Sciatic nerve (tissue), 2 donors: ENCODE data around the gene PLRG1. TPM values are rescaled to one million over a fixed set of nuclear protein-coding genes. Genes with fewer than 3 reads are reported as not detected.
"Not testable (repeated sequence)": the region's sequence is repeated elsewhere in the genome, so short reads cannot be mapped to it uniquely, and the experiment has no call there.

Source experiments
- ATAC-seq: fragments of 200-7000 bp; cut with Tn5 transposase; one replicate; pipeline ENCODE4 v1.9.1; 2020; ENCODE audit warnings: mild to moderate bottlenecking, moderate library complexity
- DNase-seq: peaks from one replicate; pipeline ENCODE4 v3.0.0-alpha.2; 2020; ENCODE audit warnings: low spot score
- intact Hi-C: fragments of 100-400 bp; cut with DNase I; formaldehyde crosslinking; loops from one replicate; pipeline ENCODE4 v1.14.2; 2022
- total RNA-seq: library from RNA; stranded (reverse); fragmentation: NEBNext Ultra II Directional; extraction: Animal tissue kit (Norgen Biotek cat#: 25700); gene quantifications from one replicate; pipeline ENCODE4 v1.2.1, GENCODE V29; 2021
- donor health status: DM: no; HTN: no; CAD: no.
- donor health status: DM: no; HTN: no; CAD: no.

The PLRG1 gene
- total RNA-seq = 68.3 TPM

DNA sequence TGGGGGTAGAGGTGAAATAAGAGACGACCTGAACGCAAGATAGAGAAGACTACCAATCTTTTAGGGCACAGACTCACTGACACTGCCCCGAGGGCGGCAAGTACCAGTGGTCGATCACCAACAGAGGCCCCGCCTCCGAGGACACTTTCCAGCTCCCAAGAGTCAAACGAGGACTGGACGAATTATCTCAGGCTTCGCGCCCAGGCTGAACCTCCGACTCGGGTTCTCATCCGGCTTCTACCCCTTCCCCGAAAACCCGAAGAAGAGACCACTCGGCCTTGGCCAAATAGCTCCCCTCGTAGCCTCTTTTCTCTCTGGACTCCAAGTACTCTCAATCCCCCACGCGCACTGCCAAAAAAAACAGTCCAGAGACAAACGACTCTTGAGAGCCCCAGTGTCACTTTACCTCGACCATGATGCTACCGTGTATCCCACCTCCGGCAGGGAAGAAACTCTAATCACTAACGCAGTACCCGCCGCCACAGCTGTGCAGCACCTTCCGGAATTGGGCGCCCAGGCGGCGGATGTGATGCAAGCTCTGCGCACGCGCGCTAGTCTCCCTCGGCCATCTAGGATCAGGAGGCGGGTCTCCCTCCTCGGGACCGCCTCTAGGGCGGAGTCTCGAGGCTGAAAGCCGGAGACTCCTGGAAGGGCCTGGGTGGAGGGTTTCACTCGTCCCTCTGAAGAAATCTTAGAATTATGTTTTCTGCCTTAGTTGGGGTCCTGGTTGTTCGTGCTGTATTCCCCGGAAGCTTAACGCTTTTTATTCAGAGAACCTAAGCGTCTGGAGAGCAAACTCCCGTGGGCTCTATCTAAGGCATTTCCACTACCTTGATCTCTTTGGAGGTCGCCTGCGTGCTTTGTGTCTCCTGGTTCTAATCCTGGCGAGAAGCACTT, at the start of gene PLRG1:
Gene PLRG1, minus strand, starts transcription at position 507 of the 897 bp plus-strand sequence. Its CDS starts 92 bp downstream, at position 415.
- DNase-seq = peak; percentile 98
- ATAC-seq = peak; percentile 100
- intact Hi-C loops = no loop called here

DNA sequence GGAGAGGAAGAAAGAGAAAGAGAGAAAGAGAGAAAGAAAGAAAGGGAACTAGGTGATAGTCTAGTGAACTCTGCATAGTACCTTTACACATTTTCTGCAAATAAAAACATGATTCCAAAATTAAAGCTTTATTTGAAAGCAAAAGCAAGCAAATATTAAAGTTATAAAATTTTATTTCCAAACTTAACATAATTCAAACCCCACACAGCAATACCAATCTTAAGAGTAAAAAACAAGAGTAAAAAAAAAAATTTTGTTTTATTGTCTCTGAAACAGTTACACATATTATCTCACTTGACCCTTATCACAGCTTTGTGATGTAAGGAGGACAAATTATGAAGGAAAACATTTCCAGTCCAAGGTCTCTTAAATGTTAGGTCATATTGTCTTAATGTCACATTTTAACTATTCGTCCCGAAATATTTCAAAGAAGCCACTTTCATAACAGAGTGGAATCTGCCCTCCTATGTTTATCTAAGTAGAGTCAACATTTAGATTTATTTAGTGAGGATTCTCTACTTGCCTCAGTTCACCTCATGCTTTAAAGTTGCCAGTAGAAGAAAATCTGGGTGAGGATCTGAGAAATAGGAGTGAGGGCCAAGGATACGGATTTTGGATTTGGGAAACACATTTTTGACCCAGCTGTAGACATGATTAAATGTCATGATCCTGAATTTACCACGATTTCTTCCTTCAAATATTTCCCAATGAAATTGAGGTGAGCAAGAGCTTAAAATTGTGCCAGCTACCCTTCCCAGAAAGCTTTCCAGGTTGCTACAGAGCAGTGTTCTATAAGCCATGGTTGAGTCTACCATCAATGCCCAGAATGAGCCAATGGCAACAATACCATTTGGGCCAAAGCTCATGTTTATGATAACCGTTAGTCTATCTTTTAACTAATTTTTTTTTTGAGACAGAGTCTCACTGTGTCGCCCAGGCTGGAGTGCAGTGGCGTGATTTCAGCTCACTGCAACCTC, 47.9 kb upstream of the PLRG1 start:
- DNase-seq = no peak
- ATAC-seq = no peak
- intact Hi-C loops = loop anchor here (5.0 kb wide), 1 partner anchor 1189 kb away; no protein-coding TSS in a partner anchor

DNA sequence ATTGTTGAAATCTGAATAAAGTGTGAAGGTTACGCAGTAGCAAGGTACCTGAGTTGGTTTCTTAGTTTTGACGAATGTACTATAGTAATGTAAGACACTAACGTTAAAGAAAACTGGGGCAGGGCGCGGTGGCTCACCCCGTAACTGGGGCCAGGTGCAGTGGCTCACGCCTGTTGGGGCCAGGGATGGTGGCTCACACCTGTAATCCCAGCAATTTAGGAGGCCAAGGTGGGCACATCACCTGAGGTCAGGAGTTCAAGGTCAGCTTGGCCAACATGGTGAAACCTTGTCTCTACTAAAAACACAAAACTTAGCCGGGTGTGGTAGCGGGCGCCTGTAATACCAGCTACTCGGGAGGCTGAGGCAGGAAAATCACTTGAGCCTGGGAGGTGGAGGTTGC, 47.1 kb upstream of the PLRG1 start:
- not testable (repeated sequence) for DNase-seq, ATAC-seq
- intact Hi-C loops = loop anchor here (5.0 kb wide), 1 partner anchor 1190 kb away; no protein-coding TSS in a partner anchor

DNA sequence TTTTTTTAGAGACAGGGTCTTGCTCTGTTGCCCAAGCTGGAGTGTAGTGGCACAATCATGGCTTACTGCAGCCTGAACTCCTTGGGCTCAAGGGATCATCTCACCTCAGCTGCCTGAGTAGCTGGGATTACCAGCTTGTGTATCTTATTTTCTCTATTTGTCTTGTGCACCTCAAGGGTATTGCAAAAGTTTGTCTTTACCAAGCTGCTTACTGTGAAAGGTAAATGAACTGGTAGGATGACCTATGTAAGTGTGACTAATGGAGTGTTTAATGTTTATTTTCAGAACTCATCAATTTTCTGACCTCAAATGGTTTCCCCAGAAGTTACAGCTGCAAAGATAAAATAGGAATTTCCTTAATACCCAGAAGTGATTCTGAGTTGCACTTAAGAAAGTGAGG, 45.6 kb upstream of the PLRG1 start:
- intact Hi-C loops = loop anchor here (5.0 kb wide), 1 partner anchor 1191 kb away; no protein-coding TSS in a partner anchor
- ATAC-seq (no peak), DNase-seq (no peak)

DNA sequence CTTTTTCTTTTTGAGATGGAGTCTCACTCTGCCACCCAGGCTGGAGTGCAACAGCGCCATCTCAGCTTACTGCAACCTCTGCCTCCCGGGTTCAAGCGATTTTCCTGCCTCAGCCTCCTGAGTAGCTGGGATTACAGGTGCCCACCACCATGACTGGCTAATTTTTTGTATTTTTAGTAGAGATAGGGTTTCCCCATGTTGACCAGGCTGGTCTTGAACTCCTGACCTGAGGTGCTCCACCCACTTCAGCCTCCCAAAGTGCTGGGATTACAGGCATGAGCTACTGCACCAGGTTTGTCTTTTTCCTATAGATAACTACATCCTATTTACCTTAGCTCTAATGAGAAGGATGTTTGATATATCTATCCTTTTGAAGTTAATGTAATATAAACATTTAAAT, 44.1 kb upstream of the PLRG1 start:
- DNase-seq, intact Hi-C loops, ATAC-seq: not testable (repeated sequence)

DNA sequence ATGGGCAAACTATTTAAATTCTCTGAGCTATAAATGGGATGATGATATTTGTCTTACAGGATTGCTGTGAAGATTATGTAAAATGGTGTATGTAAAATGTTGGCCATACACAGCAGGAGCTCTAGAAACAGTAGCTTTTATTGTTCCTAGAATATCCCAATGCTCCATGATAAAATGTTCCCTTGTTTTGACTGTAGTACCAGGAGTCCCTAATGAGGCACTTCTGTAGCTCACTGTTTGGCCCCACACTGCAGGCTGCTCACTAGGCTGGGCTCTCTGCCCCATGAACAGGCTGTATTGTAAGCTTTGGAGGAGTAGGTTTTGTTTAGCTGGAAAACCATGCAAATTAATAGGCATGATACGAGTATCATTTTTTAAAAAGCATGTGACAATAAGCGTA, 43.7 kb upstream of the PLRG1 start:
- DNase-seq (no peak), ATAC-seq (peak; percentile 13)
- intact Hi-C loops = no loop called here

DNA sequence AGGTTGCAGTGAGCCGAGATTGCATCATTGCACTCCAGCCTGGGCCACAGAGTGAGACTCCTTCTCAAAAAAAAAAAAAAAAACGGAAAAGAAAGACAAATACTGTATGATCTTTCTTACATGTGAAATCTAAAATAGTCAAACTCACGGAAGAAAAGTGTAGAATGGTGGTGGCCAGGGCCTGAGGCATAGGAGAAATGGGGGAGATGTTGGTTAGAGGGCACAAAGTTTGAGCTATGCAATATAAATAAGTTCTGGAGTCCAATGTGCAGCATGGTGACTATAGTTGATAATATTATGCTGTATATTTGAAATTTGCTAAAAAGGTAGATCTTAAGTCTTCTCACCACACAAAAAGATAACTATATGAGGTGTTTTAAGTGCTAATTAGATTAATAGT, 41.7 kb upstream of the PLRG1 start:
- no peak for DNase-seq
- ATAC-seq = no peak
- intact Hi-C loops = no loop called here

DNA sequence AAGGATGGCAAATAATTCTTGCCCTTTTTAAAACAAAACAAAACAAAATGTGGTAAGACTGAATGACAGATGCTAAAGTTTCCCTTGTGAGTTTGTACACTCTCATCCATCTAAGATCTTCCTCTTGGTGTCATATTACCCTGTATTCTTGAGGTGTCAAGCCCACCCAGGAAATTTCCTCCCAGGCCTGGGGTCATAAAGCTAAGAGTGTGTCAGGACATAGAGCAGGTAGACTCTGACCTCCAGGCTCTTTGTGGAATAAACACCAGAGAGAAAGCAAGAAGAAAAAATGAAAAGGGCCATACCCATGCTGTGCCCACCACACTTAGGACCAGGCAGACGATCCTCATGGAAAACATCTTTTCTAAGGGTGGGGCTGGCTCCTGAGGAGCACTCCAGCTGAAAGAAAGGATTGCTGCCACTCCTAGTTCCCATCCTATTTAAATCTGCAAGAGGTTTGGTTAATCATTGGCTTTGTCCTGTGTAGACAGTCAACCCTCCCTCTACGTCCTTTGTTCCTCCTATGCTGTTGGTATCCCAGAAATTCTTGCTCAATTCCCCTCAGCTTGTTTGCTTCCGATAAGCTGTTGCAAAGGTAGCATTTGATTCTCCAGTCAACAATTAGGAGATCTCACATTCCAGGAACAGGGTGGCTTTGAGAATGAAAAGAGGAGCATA, 40.3 kb upstream of the PLRG1 start, which contains the start of gene FGA:
Gene FGA, minus strand, starts transcription at position 414 of the 678 bp plus-strand sequence. Its CDS starts 55 bp downstream, at position 359.
- DNase-seq (no peak), ATAC-seq (no peak)
- intact Hi-C loops = no loop called here

DNA sequence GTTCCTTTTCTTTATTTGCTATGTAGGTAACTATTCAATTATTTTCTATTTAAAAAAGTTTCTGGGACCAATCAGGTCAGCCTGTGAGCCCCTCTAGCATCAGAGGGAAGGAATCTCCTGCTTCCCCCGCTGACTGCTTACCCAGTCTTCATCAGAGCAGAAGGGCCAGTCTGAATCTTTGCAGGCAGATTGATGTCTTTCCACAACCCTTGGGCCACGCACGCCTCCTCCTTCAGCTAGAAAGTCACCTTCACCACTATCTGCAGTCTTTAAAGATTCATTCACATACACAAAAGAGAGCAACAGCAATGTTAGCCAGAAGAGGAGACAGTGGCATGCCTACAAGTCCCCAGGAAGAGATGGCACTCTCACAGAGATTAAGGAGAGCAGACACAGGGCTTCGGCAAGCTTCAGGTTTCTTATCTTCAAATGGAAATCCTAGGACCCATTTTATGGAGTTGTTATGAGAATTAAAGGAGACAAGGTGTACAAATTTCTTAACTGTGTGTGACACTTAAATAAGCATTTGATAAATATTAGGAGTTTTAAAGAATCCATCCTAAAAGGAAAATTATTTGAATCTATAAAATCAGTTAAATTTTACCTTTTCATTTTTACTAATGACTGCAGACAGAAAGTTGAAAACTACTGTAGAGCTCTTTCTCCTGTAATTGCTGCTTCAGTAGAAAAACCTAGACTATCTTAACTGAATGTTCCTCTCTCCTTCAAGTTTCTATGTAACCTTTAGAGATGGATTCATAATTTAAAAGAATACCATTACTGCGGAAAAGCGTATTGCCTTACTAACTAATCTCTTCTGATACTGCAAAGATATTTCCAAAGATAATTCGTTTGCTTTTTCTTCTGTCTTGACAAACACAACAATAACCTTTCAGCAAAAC, 39.3 kb upstream of the PLRG1 start:
- DNase-seq = no peak
- intact Hi-C loops = no loop called here
- no peak for ATAC-seq

DNA sequence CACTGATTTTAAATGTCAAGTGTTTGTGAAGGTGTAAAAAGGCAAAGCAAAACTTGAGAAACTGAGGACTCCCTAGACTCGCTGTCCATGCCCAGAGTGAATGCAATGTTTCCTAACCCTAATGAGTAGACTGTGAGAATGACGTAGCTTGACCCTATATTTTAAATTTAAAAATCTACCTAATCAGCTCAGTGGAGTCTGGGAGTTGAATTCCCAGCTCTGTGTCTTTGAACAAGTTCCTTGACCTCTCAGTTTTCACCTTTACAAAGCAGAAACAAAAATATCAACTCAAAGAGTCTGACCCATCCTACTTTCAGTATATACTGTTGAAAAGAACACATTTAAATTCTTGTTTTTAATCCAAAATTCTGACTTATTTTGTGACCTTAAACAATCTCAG, 38.0 kb upstream of the PLRG1 start:
- ATAC-seq (no peak), DNase-seq (no peak)
- intact Hi-C loops = no loop called here

DNA sequence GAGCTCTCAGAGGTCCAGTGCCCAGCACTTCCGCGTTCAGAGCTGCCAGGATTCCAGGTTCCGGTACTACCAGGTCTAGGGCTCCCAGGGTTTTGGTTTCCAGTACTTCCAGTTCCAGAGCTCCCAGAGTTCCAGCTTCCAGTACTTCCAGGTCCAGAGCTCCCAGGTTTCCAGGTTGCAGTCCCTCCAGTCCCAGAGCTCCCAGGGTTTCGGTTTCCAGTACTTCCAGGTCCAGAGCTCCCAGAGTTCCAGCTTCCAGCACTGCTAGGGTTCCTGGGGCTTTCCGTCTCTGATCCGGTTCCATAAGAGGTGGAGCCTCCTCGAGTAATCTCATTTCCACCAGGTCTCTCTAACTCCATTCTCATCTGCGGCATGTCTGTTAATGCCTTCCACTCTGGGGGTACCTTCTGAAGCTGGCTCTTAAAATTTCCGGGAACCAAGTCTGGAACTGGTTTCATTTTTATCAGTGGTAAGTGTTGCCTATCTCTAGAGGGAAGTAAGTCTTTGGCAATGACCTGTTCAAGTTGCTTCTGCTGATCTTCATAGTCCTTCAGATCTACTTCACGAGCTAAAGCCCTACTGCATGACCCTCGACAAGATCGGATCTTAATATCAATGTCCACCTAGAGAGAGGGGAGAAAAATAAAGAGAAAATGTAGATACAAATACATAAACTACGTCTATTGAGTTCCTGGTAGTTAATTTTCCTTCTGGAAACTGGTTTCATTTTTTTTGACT, 36.3 kb upstream of the PLRG1 start:
- no peak for DNase-seq
- no peak for ATAC-seq
- intact Hi-C loops = no loop called here

DNA sequence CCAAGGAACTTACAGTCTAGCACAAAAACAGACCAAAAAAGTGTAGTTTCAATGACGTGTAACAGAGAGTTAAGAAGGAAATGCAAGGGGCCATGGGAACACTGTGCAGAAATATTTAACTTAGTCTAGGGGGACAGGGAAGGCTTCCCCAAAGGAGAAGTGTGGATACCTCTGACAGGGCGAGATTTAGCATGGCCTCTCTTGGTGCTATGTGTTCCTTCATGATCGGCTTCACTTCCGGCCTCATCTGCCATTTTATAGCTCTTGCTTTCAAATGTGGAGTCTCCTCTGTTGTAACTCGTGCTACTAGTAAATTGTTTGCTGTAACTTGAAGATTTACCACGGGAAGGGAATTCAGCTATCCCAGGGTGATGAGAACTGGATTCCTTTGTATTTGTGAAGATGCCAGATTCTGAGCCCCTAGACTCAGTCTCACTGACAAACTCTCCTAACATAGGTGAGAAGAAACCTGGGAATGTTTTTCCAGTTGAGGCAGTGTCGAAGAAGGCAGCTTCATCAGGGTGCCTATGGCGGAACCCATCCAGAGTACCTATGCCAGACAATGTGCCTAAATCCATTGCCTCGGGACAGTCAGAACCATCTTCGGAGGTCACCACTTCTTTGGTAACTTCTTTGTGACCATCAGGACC, 35.3 kb upstream of the PLRG1 start:
- intact Hi-C loops = no loop called here
- no peak for ATAC-seq
- DNase-seq = no peak

DNA sequence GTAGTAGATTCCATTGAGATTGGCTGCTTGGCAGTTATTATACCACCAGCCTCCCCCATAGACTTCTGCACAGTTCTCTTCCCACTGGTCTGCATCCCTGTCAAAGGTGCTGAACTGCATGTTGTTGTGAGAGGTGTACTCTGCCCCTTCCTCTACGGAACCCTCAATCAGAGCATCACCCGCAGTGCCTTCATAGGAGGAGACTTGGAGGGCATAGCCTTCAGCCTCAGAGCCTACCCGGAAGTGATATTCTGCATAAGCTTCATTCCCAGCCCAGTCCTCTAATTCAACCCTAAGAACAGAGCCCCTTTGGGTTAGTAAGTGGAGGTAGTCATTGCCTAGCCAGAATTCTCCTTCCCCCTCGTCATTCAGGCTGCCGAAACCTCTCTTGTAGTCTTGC, 34.1 kb upstream of the PLRG1 start:
- intact Hi-C loops = no loop called here
- ATAC-seq (no peak), DNase-seq (no peak)

DNA sequence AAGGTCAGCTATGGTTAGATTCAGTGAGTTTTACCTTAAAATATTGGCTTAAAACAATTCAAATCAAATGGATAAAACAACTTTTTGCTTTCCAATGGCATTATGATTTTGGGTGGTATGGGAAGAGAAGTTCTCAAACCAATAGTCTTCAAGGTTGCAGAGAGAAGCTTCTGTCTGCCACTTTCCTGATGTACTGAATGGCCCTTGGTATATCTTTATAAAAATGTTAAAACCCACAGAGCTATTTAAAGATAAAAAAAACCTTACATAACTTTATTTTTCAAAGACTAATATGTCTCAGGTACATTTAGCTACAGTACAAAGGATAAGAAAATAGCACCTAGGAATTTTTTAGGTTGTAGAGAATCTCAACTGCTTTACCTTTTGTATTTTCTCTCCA, 33.5 kb upstream of the PLRG1 start:
- DNase-seq (no peak), ATAC-seq (no peak)
- intact Hi-C loops = no loop called here

DNA sequence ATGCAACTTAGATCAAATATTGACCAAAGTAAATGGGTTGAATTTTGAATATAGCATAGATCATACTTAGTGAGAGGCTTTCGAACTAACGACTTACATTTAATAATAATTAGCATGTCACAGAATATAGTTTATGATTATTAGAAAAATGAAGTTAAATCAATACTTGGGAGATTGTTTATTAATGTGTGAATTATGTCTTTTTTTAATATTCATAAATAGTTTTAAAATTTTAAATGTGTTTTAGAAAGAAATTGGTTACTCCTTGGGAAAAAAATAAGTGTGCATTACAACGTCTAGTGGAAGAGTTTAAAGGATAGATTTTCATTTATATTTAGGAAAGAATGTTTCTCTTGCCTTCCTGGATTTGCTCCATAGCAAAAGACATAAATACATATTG, 33.0 kb upstream of the PLRG1 start:
- ATAC-seq (no peak), DNase-seq (no peak)
- intact Hi-C loops = no loop called here

DNA sequence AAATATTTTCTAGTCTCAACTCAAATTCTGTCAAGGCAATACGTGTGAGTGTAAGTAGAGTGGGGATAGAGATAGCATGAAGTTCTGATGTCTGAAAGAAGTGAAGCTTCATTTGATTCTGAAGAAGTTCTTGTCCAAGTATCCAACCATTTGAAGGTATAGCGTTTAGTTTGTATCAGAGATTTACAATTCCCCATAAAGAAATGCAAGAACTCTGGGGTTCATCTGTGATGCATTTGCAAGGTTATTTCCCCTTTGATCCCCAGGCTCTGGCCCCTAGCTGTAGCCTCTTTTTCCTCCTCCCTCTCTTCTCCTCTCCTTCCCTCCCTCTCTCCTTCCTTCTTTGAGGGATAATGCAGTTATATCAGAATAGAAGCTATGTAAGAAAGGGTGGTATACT, 32.5 kb upstream of the PLRG1 start:
- DNase-seq (no peak), ATAC-seq (no peak)
- intact Hi-C loops = no loop called here

DNA sequence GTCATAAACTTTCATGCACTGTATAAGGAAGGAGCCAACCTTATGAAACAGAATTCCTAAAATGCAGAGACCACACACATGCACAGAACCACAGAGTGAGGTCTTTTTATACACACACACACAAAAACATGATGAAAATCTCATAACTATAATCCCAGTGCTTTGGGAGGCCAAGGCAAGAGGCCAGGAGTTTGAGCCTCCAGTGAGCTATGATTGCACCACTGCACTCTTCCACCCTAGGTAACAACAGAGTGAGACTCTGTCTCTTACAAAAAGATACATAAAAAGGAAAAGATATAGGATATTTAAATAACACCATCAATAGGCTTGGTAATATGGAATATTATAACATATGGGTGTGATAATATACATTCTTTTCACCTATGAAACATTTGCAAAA, 29.7 kb upstream of the PLRG1 start:
- intact Hi-C loops = no loop called here
- ATAC-seq (no peak), DNase-seq (no peak)
